Cardiac muscle cell (in vitro differentiated cells and primary cell): ENCODE data around the gene SH3BP4. TPM values are rescaled to one million over a fixed set of nuclear protein-coding genes. Genes with fewer than 3 reads are reported as not detected.
A peak's percentile ranks its signal among the peaks of the same experiment; 100 is the strongest.

Experiments
- DNase-seq, 2 donors: peaks; one replicate each; pipeline versions ENCODE4 v3.0.0 to v3.0.0-alpha.2; 2010 to 2017; ENCODE audit warnings: low read depth in 1 of 2, low spot score in 1 of 2
- H3K27ac ChIP-seq: fragments of 200-600 bp; sonication (generic); 2 replicates; pipeline ENCODE4 v1.5.1; 2016
- H3K27me3 ChIP-seq: fragments of 200-600 bp; sonication (generic); 2 replicates; pipeline ENCODE4 v1.6.0; 2016; ENCODE audit warnings: control low read depth
- H3K36me3 ChIP-seq: fragments of 200-600 bp; sonication (generic); 2 replicates; pipeline ENCODE4 v1.5.1; 2016; ENCODE audit warnings: control low read depth
- H3K4me1 ChIP-seq: fragments of 200-600 bp; sonication (generic); 2 replicates; pipeline ENCODE4 v1.8.1; 2017; ENCODE audit warnings: low read depth, mild to moderate bottlenecking, mixed run types
- H3K4me3 ChIP-seq: fragments of 200-600 bp; sonication (generic); 2 replicates; pipeline ENCODE4 v1.5.1; 2016; ENCODE audit warnings: mild to moderate bottlenecking
- H3K9me3 ChIP-seq: fragments of 200-600 bp; sonication (generic); 2 replicates; pipeline ENCODE4 v1.5.1; 2017; ENCODE audit warnings: low read depth, mild to moderate bottlenecking, control low read depth
- polyA plus RNA-seq: library from polyadenylated mRNA; unstranded; fragments of >200 nt; fragmentation: Nextera tagmentation; extraction: Ambion mirVana; gene quantifications from 2 replicates; pipeline ENCODE4 v1.2.1, GENCODE V29; 2016
- total RNA-seq: library from RNA; depleted of rRNA; stranded (reverse); fragments of >200 nt; gene quantifications from 2 replicates; pipeline ENCODE4 v1.2.3, GENCODE V29; 2016
- TF ChIP-seq, protein P1 (sequence below): IDR thresholded peaks from 2 replicates; pipeline ENCODE4 v1.5.1; 2012; ENCODE audit warnings: low read depth, mild to moderate bottlenecking, low read length

SH3BP4 gene
- total and polyA plus RNA-seq, 2 experiments from 2014 or later = 35.8 to 71.3 TPM

DNA sequence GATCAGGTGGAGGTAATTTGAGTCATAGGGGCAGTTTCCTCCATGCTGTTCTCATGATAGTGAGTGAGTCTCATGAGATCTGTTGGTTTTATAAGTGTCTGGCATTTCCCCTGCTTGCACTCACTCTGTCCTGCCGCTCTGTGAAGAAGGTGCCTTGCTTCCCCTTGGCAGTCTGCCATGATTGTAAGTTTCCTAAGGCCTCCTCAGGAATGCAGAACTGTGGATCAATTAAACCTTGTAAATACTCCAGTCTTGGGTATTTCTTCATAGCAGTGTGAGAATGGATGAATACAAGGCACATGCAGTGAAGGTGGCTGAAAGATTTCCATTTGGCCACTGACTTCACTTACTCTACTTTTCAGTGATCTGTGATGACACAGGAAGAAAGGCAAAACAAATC, 133.7 kb downstream of the SH3BP4 start:
- TF ChIP-seq, protein P1, sequence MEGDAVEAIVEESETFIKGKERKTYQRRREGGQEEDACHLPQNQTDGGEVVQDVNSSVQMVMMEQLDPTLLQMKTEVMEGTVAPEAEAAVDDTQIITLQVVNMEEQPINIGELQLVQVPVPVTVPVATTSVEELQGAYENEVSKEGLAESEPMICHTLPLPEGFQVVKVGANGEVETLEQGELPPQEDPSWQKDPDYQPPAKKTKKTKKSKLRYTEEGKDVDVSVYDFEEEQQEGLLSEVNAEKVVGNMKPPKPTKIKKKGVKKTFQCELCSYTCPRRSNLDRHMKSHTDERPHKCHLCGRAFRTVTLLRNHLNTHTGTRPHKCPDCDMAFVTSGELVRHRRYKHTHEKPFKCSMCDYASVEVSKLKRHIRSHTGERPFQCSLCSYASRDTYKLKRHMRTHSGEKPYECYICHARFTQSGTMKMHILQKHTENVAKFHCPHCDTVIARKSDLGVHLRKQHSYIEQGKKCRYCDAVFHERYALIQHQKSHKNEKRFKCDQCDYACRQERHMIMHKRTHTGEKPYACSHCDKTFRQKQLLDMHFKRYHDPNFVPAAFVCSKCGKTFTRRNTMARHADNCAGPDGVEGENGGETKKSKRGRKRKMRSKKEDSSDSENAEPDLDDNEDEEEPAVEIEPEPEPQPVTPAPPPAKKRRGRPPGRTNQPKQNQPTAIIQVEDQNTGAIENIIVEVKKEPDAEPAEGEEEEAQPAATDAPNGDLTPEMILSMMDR = no peak
- DNase-seq = no peak

DNA sequence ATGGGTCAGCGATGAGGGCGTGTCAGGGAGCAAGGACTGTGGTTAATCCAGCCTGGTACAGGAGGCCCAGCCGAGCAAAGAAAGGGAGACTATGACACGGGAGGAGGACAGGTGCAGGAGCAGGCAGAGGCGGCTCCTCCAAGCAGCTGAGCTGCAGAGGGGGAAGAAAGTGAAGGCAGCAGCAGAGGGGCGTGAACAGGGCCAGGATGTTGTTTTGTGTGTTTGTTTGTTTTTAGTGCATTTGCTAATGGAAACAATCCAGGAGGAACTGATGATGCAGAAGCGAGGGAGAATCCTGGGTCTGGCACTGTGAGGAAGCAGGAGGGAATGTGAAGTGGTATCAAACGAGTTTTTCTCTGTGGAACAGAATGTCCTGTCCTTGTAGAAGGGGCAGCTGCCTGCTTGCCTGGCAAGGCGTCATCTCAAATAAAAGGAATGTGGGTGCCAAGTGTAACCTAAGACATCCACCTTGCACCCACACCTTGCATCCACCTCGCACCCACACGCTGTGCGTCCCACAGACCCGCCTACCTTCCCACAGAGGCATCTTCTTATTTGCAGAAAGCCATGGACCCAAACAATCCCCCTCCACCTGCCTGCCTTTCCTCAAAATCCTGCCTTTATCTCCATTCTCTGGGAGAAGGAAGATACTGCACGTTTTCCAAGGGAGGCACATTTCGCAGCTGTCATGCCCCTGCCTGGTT, 134.8 kb downstream of the SH3BP4 start:
- Histone ChIP-seq H3K4me1 (peaks cover 12% of the 10 kb centered on the region), H3K27me3 (no peaks in the 10 kb centered on the region), H3K27ac (no peak overlapping the region), H3K9me3 (no peaks in the 10 kb centered on the region), H3K36me3 (no peaks in the 10 kb centered on the region), H3K4me3 (no peak overlapping the region)
- DNase-seq = no peak
- TF ChIP-seq, protein P1 = no peak

More for the DNA sequence above, 133.7 kb downstream of the SH3BP4 start:
- Histone ChIP-seq H3K4me1 (peaks cover 12% of the 10 kb centered on the region), H3K27ac (no peak overlapping the region), H3K4me3 (no peak overlapping the region), H3K27me3 (no peaks in the 10 kb centered on the region), H3K36me3 (no peaks in the 10 kb centered on the region), H3K9me3 (no peaks in the 10 kb centered on the region)

- Histone ChIP-seq H3K27me3 (no peaks in the 10 kb centered on the region), H3K27ac (no peak overlapping the region)
These were observed 136.1 kb downstream of the SH3BP4 start for GRCh38 chr2:235087832-235088495.

DNA sequence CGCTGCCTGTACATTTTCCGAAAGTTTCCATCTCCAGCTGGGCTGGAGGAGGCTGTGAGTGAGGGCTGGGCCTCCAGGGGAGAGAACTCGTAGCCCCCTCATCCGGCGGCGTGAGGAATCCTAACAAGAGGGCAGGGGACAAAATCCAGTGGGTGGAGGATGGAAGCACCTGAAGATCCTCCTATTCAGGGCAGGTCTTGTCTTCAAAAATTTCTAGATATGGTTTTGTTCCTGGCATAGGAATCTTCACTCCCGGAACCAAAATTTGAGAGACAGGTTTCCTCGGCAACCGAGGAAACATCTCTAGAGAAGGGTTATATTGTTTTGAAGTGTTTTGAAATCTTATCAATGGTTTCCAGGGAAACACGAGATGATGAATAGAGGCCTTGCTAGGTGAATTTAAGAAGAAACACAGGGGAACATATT, 136.7 kb downstream of the SH3BP4 start:
- Histone ChIP-seq H3K4me3 (no peak overlapping the region), H3K4me1 (peaks cover 12% of the 10 kb centered on the region), H3K36me3 (no peaks in the 10 kb centered on the region), H3K9me3 (no peaks in the 10 kb centered on the region), H3K27me3 (no peaks in the 10 kb centered on the region), H3K27ac (no peak overlapping the region)
- TF ChIP-seq, protein P1 = peak; percentile 30
- DNase-seq = peak in 1 of 2 donors; percentile 73

More at GRCh38 chr2:235087832-235088495, 136.1 kb downstream of the SH3BP4 start:
- Histone ChIP-seq H3K4me3 (no peak overlapping the region), H3K4me1 (peaks cover 12% of the 10 kb centered on the region), H3K9me3 (no peaks in the 10 kb centered on the region), H3K36me3 (no peaks in the 10 kb centered on the region)
- TF ChIP-seq, protein P1 = peak; percentile 34
- DNase-seq = peak in 1 of 2 donors; percentile 76

- no peaks in the 10 kb centered on the region for H3K27me3 ChIP-seq
- peak in 1 of 2 donors; percentile 18 for DNase-seq
- peaks cover 12% of the 10 kb centered on the region for H3K4me1 ChIP-seq
- H3K27ac ChIP-seq = no peak overlapping the region
- no peaks in the 10 kb centered on the region for H3K36me3 ChIP-seq
- no peak overlapping the region for H3K4me3 ChIP-seq
- H3K9me3 ChIP-seq = no peaks in the 10 kb centered on the region
- TF ChIP-seq, protein P1 = no peak
These were observed 139.6 kb downstream of the SH3BP4 start for GRCh38 chr2:235091421-235091820.
